ENCODE data around the gene LRBA. TPM values are rescaled to one million over a fixed set of nuclear protein-coding genes. Genes with fewer than 3 reads are reported as not detected.

Gene LRBA
- total and polyA plus RNA-seq, 9 of the 15 experiments (the other 6 are each of a cell fraction or from before 2014, with no cell fraction given), result 24.2 to 88.7 (median 59.7) TPM

DNA sequence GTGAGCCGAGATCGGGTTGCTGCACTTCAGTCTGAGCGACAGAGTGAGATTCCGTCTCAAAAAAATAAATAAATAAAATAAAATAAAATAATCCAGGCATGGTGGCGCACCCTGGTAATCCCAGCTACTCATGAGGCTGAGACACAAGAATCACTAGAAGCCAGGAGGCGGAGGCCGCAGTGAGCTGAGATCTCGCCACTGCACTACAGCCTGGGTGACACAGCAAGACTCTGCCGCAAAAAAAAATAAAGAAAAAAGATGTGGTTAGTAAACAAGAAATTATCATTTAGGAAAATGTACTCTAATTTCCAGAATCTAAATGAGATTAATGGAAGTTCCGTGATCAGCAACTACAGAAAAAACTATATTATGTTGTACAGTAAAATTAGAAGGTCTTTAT is 14.5 kb upstream of the LRBA start (continued):
- TF ChIP-seq, protein P1, sequence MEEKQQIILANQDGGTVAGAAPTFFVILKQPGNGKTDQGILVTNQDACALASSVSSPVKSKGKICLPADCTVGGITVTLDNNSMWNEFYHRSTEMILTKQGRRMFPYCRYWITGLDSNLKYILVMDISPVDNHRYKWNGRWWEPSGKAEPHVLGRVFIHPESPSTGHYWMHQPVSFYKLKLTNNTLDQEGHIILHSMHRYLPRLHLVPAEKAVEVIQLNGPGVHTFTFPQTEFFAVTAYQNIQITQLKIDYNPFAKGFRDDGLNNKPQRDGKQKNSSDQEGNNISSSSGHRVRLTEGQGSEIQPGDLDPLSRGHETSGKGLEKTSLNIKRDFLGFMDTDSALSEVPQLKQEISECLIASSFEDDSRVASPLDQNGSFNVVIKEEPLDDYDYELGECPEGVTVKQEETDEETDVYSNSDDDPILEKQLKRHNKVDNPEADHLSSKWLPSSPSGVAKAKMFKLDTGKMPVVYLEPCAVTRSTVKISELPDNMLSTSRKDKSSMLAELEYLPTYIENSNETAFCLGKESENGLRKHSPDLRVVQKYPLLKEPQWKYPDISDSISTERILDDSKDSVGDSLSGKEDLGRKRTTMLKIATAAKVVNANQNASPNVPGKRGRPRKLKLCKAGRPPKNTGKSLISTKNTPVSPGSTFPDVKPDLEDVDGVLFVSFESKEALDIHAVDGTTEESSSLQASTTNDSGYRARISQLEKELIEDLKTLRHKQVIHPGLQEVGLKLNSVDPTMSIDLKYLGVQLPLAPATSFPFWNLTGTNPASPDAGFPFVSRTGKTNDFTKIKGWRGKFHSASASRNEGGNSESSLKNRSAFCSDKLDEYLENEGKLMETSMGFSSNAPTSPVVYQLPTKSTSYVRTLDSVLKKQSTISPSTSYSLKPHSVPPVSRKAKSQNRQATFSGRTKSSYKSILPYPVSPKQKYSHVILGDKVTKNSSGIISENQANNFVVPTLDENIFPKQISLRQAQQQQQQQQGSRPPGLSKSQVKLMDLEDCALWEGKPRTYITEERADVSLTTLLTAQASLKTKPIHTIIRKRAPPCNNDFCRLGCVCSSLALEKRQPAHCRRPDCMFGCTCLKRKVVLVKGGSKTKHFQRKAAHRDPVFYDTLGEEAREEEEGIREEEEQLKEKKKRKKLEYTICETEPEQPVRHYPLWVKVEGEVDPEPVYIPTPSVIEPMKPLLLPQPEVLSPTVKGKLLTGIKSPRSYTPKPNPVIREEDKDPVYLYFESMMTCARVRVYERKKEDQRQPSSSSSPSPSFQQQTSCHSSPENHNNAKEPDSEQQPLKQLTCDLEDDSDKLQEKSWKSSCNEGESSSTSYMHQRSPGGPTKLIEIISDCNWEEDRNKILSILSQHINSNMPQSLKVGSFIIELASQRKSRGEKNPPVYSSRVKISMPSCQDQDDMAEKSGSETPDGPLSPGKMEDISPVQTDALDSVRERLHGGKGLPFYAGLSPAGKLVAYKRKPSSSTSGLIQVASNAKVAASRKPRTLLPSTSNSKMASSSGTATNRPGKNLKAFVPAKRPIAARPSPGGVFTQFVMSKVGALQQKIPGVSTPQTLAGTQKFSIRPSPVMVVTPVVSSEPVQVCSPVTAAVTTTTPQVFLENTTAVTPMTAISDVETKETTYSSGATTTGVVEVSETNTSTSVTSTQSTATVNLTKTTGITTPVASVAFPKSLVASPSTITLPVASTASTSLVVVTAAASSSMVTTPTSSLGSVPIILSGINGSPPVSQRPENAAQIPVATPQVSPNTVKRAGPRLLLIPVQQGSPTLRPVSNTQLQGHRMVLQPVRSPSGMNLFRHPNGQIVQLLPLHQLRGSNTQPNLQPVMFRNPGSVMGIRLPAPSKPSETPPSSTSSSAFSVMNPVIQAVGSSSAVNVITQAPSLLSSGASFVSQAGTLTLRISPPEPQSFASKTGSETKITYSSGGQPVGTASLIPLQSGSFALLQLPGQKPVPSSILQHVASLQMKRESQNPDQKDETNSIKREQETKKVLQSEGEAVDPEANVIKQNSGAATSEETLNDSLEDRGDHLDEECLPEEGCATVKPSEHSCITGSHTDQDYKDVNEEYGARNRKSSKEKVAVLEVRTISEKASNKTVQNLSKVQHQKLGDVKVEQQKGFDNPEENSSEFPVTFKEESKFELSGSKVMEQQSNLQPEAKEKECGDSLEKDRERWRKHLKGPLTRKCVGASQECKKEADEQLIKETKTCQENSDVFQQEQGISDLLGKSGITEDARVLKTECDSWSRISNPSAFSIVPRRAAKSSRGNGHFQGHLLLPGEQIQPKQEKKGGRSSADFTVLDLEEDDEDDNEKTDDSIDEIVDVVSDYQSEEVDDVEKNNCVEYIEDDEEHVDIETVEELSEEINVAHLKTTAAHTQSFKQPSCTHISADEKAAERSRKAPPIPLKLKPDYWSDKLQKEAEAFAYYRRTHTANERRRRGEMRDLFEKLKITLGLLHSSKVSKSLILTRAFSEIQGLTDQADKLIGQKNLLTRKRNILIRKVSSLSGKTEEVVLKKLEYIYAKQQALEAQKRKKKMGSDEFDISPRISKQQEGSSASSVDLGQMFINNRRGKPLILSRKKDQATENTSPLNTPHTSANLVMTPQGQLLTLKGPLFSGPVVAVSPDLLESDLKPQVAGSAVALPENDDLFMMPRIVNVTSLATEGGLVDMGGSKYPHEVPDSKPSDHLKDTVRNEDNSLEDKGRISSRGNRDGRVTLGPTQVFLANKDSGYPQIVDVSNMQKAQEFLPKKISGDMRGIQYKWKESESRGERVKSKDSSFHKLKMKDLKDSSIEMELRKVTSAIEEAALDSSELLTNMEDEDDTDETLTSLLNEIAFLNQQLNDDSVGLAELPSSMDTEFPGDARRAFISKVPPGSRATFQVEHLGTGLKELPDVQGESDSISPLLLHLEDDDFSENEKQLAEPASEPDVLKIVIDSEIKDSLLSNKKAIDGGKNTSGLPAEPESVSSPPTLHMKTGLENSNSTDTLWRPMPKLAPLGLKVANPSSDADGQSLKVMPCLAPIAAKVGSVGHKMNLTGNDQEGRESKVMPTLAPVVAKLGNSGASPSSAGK (IDR thresholded peaks at IDR 0.05), result no peak
- TF ChIP-seq SIX5 (IDR thresholded peaks at IDR 0.05; ENCODE audit: borderline replicate concordance in 1 of 2, insufficient read depth in 1 of 2, low read depth in 1 of 2, low read length in 2 of 2), result no peak
- TF ChIP-seq PHF21A (IDR thresholded peaks at IDR 0.05; ENCODE audit: borderline replicate concordance, low read depth), result no peak
- TF ChIP-seq MECOM (CRISPR knock-in tag; IDR thresholded peaks at IDR 0.05), result no peak
- no peak for TF ChIP-seq E2F3 (CRISPR knock-in tag; IDR thresholded peaks at IDR 0.05)
- no peak for TF ChIP-seq ZNF146 (CRISPR knock-in tag; IDR thresholded peaks at IDR 0.05; ENCODE audit: unreplicated experiment)
- TF ChIP-seq ZFP30 (CRISPR knock-in tag; IDR thresholded peaks at IDR 0.05; ENCODE audit: borderline replicate concordance), result no peak
- no peak for TF ChIP-seq NBN (IDR thresholded peaks at IDR 0.05; ENCODE audit: low read depth)
- TF ChIP-seq ZNF431 (CRISPR knock-in tag; IDR thresholded peaks at IDR 0.05), result no peak; the same call in 1 of the 2 replicates
- TF ChIP-seq ZNF311 (CRISPR knock-in tag; IDR thresholded peaks at IDR 0.05), result no peak
- TF ChIP-seq ZNF436 (CRISPR knock-in tag; IDR thresholded peaks at IDR 0.05), result no peak
- no peak for TF ChIP-seq TEAD2 (tag; IDR thresholded peaks at IDR 0.05)
- no peak for TF ChIP-seq MEF2A (IDR thresholded peaks at IDR 0.05; ENCODE audit: control insufficient read depth, low read depth, low read length)
- TF ChIP-seq SRSF9 (IDR thresholded peaks at IDR 0.05; ENCODE audit: borderline replicate concordance, low read depth, low read length), result no peak
- TF ChIP-seq, protein P2, sequence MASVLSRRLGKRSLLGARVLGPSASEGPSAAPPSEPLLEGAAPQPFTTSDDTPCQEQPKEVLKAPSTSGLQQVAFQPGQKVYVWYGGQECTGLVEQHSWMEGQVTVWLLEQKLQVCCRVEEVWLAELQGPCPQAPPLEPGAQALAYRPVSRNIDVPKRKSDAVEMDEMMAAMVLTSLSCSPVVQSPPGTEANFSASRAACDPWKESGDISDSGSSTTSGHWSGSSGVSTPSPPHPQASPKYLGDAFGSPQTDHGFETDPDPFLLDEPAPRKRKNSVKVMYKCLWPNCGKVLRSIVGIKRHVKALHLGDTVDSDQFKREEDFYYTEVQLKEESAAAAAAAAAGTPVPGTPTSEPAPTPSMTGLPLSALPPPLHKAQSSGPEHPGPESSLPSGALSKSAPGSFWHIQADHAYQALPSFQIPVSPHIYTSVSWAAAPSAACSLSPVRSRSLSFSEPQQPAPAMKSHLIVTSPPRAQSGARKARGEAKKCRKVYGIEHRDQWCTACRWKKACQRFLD (CRISPR knock-in tag; IDR thresholded peaks at IDR 0.05), result no peak
- no peak for TF ChIP-seq RBM14 (IDR thresholded peaks at IDR 0.05; ENCODE audit: borderline replicate concordance, insufficient read depth, low read depth, low read length)
- TF ChIP-seq SMARCA5 (IDR thresholded peaks at IDR 0.05), result no peak

Measured in K562 (cell line).